HTR-8/SVneo (cell line): ENCODE results near the gene FABP3.

Source experiments
- DNase-seq: peaks from one replicate; pipeline ENCODE4 v3.0.0; 2011; ENCODE audit warnings: low spot score, mixed read lengths; ENCODE audit not compliant: insufficient read length
- FAIRE-seq: peaks from 2 replicates; lab custom pipeline; 2011; peaks lifted over from hg19 to GRCh38; lab: Jason Lieb, UNC

Gene FABP3

GRCh38 chr1:31327381-31327780, 45.5 kb downstream of the FABP3 start:
- no peak for FAIRE-seq
- DNase-seq = no peak

GRCh38 chr1:31326461-31326860, 46.4 kb downstream of the FABP3 start:
- no peak for FAIRE-seq

GRCh38 chr1:31324992-31325391, 47.9 kb downstream of the FABP3 start:
- FAIRE-seq (no peak), DNase-seq (no peak)

More at GRCh38 chr1:31326461-31326860, 46.4 kb downstream of the FABP3 start:
- no peak for DNase-seq

GRCh38 chr1:31324093-31324492, 48.8 kb downstream of the FABP3 start:
- FAIRE-seq (no peak), DNase-seq (no peak)

- FAIRE-seq (no peak), DNase-seq (no peak)
These were observed 54.7 kb downstream of the FABP3 start for GRCh38 chr1:31318146-31318545.

- no peak for FAIRE-seq
- DNase-seq = no peak
These were observed 57.0 kb downstream of the FABP3 start for GRCh38 chr1:31315902-31316301.
